Right renal pelvis (tissue), 4 donors: ENCODE data around the gene COL6A2. TPM values are rescaled to one million over a fixed set of nuclear protein-coding genes. Genes with fewer than 3 reads are reported as not detected.

ENCODE experiments used
- DNase-seq, 4 donors: peaks; one replicate each; pipeline ENCODE4 v3.0.0-alpha.2; 2013; ENCODE audit warnings: low read depth in 4 of 4, low spot score in 3 of 4, missing footprints in 1 of 4
- polyA plus RNA-seq, 4 donors: library from polyadenylated mRNA; unstranded; fragments of 120-200 nt; gene quantifications; one replicate each; pipeline ENCODE4 v1.2.1, GENCODE V29; 2013; ENCODE audit not compliant: insufficient read length in 4 of 4

The COL6A2 gene
- polyA plus RNA-seq, 4 donors = 181 to 254 (median 205) TPM

DNA sequence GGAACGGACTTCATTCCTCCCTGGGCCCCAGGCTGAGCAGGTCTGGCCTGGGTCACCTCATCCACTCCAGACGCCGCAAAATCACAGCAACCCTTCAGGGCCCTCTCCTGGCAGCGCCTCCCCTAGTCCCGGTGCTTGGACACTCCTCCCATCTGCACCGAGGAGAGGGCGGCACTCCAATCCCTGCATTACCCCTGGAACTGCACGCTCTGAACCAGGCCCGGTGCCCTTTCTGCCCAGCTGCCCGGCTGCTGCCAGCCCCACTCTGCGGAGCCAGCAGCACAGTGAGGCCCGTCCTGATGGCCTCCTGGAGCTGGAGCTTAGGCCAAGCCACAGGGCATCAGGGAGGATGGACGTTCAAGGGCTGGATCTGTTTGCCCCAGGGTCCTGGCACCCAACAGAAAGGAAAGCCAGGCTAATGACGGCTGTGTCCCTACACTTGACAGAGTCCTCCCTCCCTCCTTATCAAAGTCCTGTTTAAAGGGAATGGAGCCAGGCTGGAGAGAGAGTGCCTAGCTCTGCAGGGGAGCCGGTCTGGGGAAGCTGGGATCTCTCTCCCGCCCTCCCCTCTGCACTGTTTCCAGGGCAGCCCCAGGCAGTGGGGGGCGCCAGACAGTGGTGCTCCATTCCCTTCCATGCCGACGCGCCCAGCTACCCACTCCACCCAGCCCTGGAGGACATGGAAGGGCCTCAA, 12.7 kb downstream of the COL6A2 start:
- no peak for DNase-seq

GRCh38 chr21:46111193-46111571, 13.3 kb downstream of the COL6A2 start:
- no peak for DNase-seq

DNA sequence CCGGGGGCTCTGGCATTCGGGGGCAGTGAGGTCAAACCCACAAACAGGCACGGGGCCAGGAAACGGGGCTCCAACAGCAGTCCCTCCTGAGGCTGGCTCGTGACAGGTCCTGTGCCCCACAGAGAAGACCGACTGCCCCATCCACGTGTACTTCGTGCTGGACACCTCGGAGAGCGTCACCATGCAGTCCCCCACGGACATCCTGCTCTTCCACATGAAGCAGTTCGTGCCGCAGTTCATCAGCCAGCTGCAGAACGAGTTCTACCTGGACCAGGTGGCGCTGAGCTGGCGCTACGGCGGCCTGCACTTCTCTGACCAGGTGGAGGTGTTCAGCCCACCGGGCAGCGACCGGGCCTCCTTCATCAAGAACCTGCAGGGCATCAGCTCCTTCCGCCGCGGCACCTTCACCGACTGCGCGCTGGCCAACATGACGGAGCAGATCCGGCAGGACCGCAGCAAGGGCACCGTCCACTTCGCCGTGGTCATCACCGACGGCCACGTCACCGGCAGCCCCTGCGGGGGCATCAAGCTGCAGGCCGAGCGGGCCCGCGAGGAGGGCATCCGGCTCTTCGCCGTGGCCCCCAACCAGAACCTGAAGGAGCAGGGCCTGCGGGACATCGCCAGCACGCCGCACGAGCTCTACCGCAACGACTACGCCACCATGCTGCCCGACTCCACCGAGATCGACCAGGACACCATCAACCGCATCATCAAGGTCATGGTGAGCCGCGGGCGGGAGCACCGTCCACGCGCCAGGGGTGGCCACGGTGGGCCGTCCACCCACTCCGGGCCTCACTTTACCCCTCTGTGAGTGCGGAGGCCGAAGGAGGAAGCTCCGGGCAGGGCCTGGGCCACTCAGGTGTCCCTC, 14.2 kb downstream of the COL6A2 start:
- no peak for DNase-seq

GRCh38 chr21:46112725-46113215, 14.9 kb downstream of the COL6A2 start:
- DNase-seq = no peak

DNA sequence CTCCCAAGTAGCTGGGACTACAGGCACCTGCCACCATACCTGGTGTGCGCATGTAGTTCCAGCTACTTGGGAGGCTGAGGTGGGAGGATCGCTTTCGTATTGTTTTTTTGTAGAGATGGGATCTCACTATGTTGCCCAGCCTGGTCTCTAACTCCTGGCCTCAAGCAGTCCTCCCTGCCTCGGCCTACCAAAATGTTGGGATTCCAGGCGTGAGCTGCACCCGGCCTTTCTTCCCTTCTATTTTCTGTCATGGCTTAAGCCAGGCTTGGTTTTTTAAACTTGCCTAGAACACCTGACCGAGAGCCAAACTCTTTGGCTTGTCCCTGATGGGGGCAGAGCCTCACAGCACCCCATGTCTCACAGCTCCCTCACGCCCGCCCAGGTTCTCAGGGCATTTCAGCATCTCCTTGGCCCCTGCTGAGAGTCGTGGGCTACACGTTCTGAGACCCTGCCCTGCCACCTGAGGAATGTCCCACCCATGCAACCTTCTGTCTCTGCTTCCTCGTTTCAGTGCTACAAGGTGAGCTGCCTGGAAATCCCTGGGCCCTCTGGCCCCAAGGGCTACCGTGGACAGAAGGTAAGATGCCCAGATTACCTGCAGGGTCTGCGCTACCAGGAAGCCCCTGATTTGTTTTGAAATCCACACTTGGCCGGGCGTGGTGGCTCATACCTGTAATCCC, 15.7 kb downstream of the COL6A2 start:
- no peak for DNase-seq

GRCh38 chr21:46114963-46115362, 17.1 kb downstream of the COL6A2 start:
- DNase-seq = no peak

DNA sequence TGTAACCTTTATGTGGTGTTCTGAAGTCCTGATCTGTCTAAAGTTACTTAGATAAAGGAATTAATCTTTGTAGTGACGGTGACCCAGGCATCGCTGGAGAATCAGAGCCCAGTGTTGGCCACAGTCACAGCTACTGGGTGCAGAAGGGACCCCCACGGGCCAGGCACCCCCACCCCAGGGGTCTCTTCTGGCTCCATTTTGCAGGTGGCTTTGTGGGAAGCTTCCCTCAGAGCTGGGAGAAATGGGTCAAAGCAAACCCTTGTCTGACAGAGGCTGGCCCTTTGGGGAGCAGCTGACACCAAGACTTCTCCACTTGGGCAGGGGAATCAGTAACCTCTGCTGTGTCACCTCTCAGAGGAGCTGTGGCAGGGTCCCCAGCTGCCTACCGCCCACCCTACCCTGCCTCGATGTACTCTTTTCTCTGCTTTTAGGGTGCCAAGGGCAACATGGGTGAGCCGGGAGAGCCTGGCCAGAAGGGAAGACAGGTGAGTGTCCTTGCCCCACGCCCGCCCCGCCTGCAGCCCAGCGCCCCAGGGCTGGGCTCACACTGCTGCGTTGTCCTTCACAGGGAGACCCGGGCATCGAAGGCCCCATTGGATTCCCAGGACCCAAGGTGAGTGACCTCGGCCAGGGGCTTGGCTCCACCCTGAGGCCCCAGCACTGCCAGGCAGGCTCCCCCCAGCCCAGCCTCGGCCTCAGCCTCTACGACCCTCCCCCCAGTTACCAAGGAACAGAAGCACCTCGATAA, 17.7 kb downstream of the COL6A2 start:
- DNase-seq = no peak

GRCh38 chr21:46116189-46116775, 18.4 kb downstream of the COL6A2 start:
- no peak for DNase-seq

- DNase-seq = no peak
These were observed 19.1 kb downstream of the COL6A2 start for GRCh38 chr21:46116776-46117585.

- no peak for DNase-seq
These were observed 19.8 kb downstream of the COL6A2 start for GRCh38 chr21:46117586-46118315.

- no peak for DNase-seq
These were observed 20.6 kb downstream of the COL6A2 start for GRCh38 chr21:46118316-46119143.

- no peak for DNase-seq
These were observed 21.3 kb downstream of the COL6A2 start for GRCh38 chr21:46119144-46119636.

- no peak for DNase-seq
These were observed 21.8 kb downstream of the COL6A2 start for GRCh38 chr21:46119637-46120271.

DNA sequence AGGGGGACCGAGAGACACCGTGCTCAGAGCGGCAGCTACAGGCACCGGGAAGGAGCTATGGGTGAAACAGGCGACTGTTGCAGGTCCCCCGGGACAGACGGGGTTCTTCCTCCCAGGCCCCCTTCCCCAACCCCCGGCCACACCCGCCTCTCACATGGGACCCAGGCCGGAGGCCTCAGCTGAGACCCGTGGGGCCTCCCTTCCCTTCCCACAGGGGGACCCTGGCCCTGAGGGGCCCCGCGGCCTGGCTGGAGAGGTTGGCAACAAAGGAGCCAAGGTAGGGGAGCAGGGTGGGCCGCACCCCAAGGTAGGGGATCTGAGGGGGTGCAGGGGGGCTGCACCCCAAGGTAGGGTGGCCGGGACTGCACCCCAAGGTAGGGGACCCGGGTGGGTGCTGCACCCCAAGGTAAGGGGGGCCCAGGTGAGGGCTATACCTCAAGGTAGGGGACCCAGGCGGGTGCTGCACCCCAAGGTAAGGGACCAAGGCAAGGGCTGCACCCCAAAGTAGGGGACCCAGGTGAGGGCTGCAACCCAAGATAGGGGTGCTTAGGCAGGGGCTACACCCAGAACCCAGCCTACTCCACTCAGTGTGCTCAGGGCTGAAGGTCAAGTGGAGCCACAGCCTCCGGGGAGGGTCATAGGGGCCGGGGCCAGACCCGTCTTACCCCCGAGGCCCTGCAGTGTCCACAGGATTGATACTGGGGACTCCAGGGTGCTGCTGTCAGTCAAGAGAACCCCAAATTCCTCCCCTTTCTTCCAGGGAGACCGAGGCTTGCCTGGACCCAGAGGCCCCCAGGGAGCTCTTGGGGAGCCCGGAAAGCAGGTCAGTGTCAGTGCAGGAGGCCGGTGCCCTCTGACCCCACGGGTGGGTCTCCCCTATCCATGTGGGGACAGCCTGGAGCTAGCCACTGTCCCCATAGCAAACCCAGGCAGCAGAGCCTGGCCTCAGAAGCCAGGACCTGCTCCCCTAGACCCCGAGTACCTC, 22.7 kb downstream of the COL6A2 start:
- DNase-seq = no peak

DNA sequence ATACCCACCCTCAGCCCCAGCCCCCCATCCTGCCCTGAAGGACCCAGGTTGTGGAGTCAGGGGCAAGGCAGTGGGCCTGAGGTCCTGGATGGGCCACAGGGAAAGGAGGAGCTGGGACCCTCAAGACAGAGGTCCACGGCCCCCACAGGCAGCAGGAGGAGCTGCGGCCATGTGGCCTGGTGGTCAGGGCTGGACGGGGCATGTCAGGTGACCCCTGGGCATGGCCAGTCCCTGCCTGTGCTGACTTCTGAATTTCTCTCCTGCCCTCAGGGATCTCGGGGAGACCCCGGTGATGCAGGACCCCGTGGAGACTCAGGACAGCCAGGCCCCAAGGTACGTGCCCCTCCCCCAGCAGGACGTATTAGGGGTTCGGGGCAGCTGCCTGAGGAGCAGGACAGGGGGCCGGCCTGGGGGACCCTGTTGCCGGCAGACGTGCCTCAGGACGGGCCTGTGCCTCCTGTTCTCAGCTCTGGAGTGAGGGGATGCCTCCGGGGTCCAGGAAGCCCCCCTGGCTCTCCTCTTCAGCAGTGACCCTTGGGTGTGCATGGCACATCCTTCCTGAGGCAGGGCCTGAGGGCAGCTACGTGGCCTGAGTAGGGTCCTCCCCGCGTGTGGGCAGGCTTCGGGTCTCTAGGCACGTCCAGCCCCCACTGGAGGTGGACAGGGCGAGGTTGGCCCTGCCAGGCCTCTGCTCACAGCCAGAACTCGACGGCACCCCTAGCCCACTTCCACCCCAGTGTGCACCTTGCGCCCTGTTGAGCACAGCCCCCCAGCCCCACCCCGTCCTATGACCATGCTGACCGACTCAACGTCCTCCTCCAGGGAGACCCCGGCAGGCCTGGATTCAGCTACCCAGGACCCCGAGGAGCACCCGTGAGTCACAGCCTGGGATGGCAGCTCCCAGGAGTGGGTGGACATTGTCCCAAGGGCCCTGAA, 23.6 kb downstream of the COL6A2 start:
- DNase-seq = no peak
